Thoracic aorta (tissue), 2 donors: ENCODE data around the gene DNAJC28. TPM values are rescaled to one million over a fixed set of nuclear protein-coding genes. Genes with fewer than 3 reads are reported as not detected.

Source experiments
- ATAC-seq: fragments of 150-250 bp; one replicate; pipeline ENCODE4 v1.8.0; 2017; ENCODE audit warnings: low read depth; ENCODE audit not compliant: insufficient number of reproducible peaks, low FRiP score
- DNase-seq: peaks from one replicate; pipeline ENCODE4 v3.0.0-alpha.2; 2020; ENCODE audit warnings: low spot score
- H3K27ac ChIP-seq, 2 donors: fragments of 200-600 bp; sonication (generic); 1 replicate in 1 of 2; 2 replicates in 1 of 2; pipeline ENCODE4 v1.5.1; 2016; ENCODE audit warnings: mild to moderate bottlenecking in 2 of 2, moderate library complexity in 2 of 2
- H3K27me3 ChIP-seq: fragments of 200-600 bp; sonication (generic); replicated peaks from 2 replicates; pipeline ENCODE4 v1.6.0; 2016; ENCODE audit warnings: mild to moderate bottlenecking; ENCODE audit not compliant: insufficient read depth
- H3K36me3 ChIP-seq: fragments of 200-600 bp; sonication (generic); one replicate; pipeline ENCODE4 v1.5.1; 2016
- H3K4me1 ChIP-seq, 2 donors: fragments of 200-600 bp; sonication (generic); 1 replicate in 1 of 2; 2 replicates in 1 of 2; pipeline versions ENCODE4 v1.5.1 to v1.6.0; 2016; ENCODE audit warnings: low read depth in 2 of 2, mild to moderate bottlenecking in 1 of 2; ENCODE audit not compliant: control insufficient read depth in 1 of 2
- H3K4me3 ChIP-seq: fragments of 200-600 bp; sonication (generic); 2 replicates; pipeline ENCODE4 v1.5.1; 2016; ENCODE audit warnings: mild to moderate bottlenecking
- H3K9me3 ChIP-seq: fragments of 200-600 bp; sonication (generic); 2 replicates; pipeline ENCODE4 v1.5.1; 2016
- total RNA-seq, 2 donors: library from RNA; depleted of rRNA; stranded (reverse); fragments of >200 nt; gene quantifications; one replicate each; pipeline versions ENCODE4 v1.1.0 to v1.2.3, GENCODE V29; 2016
- TF ChIP-seq, protein P1 (sequence below): fragments of 200-600 bp; sonication (generic); IDR thresholded peaks from one replicate; pipeline ENCODE4 v1.5.1; 2019; ENCODE audit warnings: antibody characterized with exemption

DNAJC28 gene
- total RNA-seq, 2 donors from 2014 or later = 0.42 to 1.5 TPM

GRCh38 chr21:33461538-33462250, 29.8 kb downstream of the DNAJC28 start:
- DNase-seq (no peak), ATAC-seq (no peak)
- no peaks in the 10 kb centered on the region for H3K4me1 ChIP-seq
- no peak overlapping the region for H3K4me3 ChIP-seq
- TF ChIP-seq, protein P1, sequence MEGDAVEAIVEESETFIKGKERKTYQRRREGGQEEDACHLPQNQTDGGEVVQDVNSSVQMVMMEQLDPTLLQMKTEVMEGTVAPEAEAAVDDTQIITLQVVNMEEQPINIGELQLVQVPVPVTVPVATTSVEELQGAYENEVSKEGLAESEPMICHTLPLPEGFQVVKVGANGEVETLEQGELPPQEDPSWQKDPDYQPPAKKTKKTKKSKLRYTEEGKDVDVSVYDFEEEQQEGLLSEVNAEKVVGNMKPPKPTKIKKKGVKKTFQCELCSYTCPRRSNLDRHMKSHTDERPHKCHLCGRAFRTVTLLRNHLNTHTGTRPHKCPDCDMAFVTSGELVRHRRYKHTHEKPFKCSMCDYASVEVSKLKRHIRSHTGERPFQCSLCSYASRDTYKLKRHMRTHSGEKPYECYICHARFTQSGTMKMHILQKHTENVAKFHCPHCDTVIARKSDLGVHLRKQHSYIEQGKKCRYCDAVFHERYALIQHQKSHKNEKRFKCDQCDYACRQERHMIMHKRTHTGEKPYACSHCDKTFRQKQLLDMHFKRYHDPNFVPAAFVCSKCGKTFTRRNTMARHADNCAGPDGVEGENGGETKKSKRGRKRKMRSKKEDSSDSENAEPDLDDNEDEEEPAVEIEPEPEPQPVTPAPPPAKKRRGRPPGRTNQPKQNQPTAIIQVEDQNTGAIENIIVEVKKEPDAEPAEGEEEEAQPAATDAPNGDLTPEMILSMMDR = no peak
- no peaks in the 10 kb centered on the region for H3K9me3 ChIP-seq
- H3K36me3 ChIP-seq = peaks cover 18% of the 10 kb centered on the region
- H3K27me3 ChIP-seq = no peaks in the 10 kb centered on the region
- H3K27ac ChIP-seq = no peak overlapping the region

- H3K27me3 ChIP-seq = no peaks in the 10 kb centered on the region
- H3K36me3 ChIP-seq = peaks cover 18% of the 10 kb centered on the region
- no peak overlapping the region for H3K4me3 ChIP-seq
- H3K4me1 ChIP-seq = no peaks in the 10 kb centered on the region
- no peak for ATAC-seq
- no peaks in the 10 kb centered on the region for H3K9me3 ChIP-seq
- no peak overlapping the region for H3K27ac ChIP-seq
- TF ChIP-seq, protein P1 = no peak
- no peak for DNase-seq
Observed at GRCh38 chr21:33458861-33459260, 32.7 kb downstream of the DNAJC28 start.

DNA sequence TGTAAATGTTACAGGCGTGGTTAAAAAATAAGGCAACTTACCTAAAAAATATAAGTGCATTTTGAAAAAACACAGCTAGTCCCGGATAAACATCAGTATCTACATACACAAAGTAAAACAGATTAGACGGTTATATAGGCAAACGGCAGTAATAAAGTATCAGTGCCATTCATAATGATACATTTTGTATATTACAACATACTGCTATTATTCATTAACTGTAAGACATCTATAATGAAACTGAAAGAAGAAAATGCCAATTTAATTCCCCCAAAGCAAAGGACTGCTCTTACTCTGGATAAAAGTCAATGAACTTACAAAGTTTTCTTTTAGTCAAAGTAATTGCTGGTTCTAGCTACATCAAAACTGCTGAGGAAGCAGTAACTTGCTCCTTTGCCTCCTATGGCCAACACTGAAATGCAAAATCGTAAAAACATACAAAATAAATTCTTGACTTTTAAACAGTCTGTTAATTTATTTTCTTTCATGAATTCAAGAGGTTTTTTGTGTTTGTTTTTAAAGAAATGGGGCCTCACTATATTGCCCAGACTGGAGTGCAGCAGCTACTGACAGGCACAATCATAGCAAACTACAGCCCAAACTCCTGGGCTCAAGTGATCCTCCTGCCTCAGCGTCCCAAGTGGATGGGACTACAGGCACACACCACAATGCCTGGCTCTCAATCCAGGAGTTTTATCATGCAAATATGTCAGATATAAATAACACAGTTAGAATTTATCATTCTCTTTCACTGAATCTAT, 35.6 kb downstream of the DNAJC28 start:
- Histone ChIP-seq H3K4me1 (no peaks in the 10 kb centered on the region), H3K27ac (no peak overlapping the region), H3K27me3 (no peaks in the 10 kb centered on the region), H3K9me3 (no peaks in the 10 kb centered on the region), H3K4me3 (no peak overlapping the region), H3K36me3 (peaks cover 10% of the 10 kb centered on the region)
- ATAC-seq (no peak), DNase-seq (no peak)
- TF ChIP-seq, protein P1 = no peak

DNA sequence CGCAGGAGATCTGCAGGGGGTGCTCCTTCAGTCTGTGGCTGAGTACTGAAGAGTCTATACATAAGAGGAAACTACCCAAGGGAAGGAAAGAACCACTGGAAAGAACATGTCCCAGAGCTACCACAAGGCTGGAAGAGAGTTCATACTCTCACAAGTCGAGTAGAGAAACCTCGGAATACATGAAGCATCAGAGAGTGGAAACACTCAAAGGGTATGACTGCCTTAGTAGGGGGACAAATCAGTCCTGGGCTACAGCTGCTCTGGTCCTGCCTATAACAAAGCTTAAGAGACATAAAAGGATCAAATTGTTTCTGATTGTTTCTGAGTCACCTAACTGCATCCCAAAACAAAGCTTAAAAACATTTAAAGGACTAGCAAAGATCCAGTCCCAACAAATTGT, 39.2 kb downstream of the DNAJC28 start:
- DNase-seq (no peak), ATAC-seq (no peak)
- TF ChIP-seq, protein P1 = no peak
- no peaks in the 10 kb centered on the region for H3K4me1 ChIP-seq
- no peaks in the 10 kb centered on the region for H3K9me3 ChIP-seq
- peaks cover 3% of the 10 kb centered on the region for H3K36me3 ChIP-seq
- H3K27me3 ChIP-seq = no peaks in the 10 kb centered on the region
- no peak overlapping the region for H3K4me3 ChIP-seq
- H3K27ac ChIP-seq = no peak overlapping the region

DNA sequence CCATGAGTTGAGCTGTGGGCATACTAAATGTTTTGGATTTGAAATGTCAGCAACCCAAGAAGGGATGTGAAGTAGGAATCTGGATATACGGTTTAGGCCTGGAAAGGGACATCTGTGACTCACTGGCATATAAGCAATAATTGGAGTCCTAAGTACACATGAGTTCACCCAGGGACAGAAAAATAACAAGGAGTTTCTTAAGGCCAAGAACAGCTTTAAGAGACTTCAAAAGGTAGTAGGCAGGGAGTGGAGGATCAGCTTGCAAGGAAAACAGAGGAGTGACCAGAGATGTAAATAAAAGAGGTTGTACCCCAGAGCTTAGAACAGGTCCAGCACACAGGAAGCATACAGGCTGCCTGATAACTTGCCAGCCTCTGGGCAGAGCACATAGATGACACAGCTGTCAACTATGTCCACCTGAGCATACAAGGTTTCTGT, 39.9 kb downstream of the DNAJC28 start:
- Histone ChIP-seq H3K36me3 (peaks cover 3% of the 10 kb centered on the region), H3K9me3 (no peaks in the 10 kb centered on the region), H3K4me3 (no peak overlapping the region), H3K27ac (no peak overlapping the region), H3K27me3 (no peaks in the 10 kb centered on the region), H3K4me1 (no peaks in the 10 kb centered on the region)
- no peak for ATAC-seq
- no peak for DNase-seq
- TF ChIP-seq, protein P1 = no peak
